Prostate gland (tissue), 2 donors: Measurements from ENCODE around the gene OR2AG1. TPM values are rescaled to one million over a fixed set of nuclear protein-coding genes. Genes with fewer than 3 reads are reported as not detected.
"Not testable (repeated sequence)": the region's sequence is repeated elsewhere in the genome, so short reads cannot be mapped to it uniquely, and the experiment has no call there.

ENCODE experiments used
- DNase-seq: peaks from one replicate; pipeline ENCODE4 v3.0.0-alpha.2; 2019; ENCODE audit warnings: low spot score
- H3K27ac ChIP-seq, 2 donors: fragments of 200-600 bp; sonication (generic); 2 replicates each; pipeline ENCODE4 v1.5.1; 2017 to 2019
- H3K27me3 ChIP-seq: fragments of 200-600 bp; sonication (generic); replicated peaks from 2 replicates; pipeline ENCODE4 v1.5.1; 2019; ENCODE audit not compliant: insufficient read depth
- H3K36me3 ChIP-seq, 2 donors: fragments of 200-600 bp; sonication (generic); 1 replicate in 1 of 2; 2 replicates in 1 of 2; pipeline versions ENCODE4 v1.5.1 to v1.8.1; 2017 to 2019
- H3K4me1 ChIP-seq: fragments of 200-600 bp; sonication (generic); replicated peaks from 2 replicates; pipeline ENCODE4 v1.5.1; 2019
- H3K4me3 ChIP-seq, 2 donors: fragments of 200-600 bp; sonication (generic); 2 replicates each; pipeline ENCODE4 v1.5.1; 2017 to 2019
- H3K9me3 ChIP-seq: fragments of 200-600 bp; sonication (generic); 2 replicates; pipeline ENCODE4 v1.5.1; 2017
- CTCF ChIP-seq, 4 experiments: fragments of 200-600 bp in 2 of 4; fragments of 450-650 bp in 2 of 4; sonication (generic) in 2 of 4; IDR thresholded peaks; 1 replicate in 3 of 4; 2 replicates in 1 of 4; pipeline ENCODE4 v1.5.1; 2016 to 2019; ENCODE audit warnings: antibody characterized with exemption in 4 of 4, mild to moderate bottlenecking in 2 of 4, moderate library complexity in 2 of 4
- POLR2A ChIP-seq: fragments of 450-650 bp; IDR thresholded peaks from one replicate; pipeline ENCODE4 v1.6.1; 2016; ENCODE audit warnings: antibody characterized with exemption, mild to moderate bottlenecking
- POLR2AphosphoS5 ChIP-seq: sonication (generic); formaldehyde crosslinking; IDR thresholded peaks from one replicate; pipeline ENCODE4 v1.6.1; 2017; ENCODE audit warnings: antibody characterized with exemption
- WGBS: methylation state at CpG from one replicate; pipeline ENCODE4 v1.1.5; 2018; 5-methylcytosine and 5-hydroxymethylcytosine counted together
- intact Hi-C: fragments of 100-400 bp; cut with DNase I; formaldehyde crosslinking; loops from one replicate; pipeline ENCODE4 v1.14.2; 2022
- total RNA-seq, 2 donors: library from RNA; depleted of rRNA; stranded (reverse); fragments of >200 nt; gene quantifications; one replicate each; pipeline ENCODE4 v1.1.0, GENCODE V29; 2016

The OR2AG1 gene
- total RNA-seq, 2 donors from 2014 or later: not detected

GRCh38 chr11:6790546-6790945, 7.7 kb downstream of the OR2AG1 start:
- Histone ChIP-seq H3K27me3 (no peaks in the 10 kb centered on the region), H3K36me3 (no peaks in the 10 kb centered on the region), H3K9me3 (no peaks in the 10 kb centered on the region), H3K27ac (no peak overlapping the region), H3K4me1 (no peaks in the 10 kb centered on the region), H3K4me3 (no peak overlapping the region)
- TF ChIP-seq POLR2AphosphoS5: no peak
- DNase-seq: no peak
- intact Hi-C loops: no loop called here
- 55% methylated on average over 2 of the region's 2 CpGs for WGBS

- Histone ChIP-seq H3K27ac (no peak overlapping the region), H3K4me3 (no peak overlapping the region), H3K27me3 (no peaks in the 10 kb centered on the region), H3K4me1 (no peaks in the 10 kb centered on the region), H3K9me3 (no peaks in the 10 kb centered on the region), H3K36me3 (no peaks in the 10 kb centered on the region)
- TF ChIP-seq CTCF (IDR thresholded peaks at IDR 0.05): no peak
- no peak for TF ChIP-seq POLR2AphosphoS5
- TF ChIP-seq POLR2A: no peak
- 88% methylated on average over 4 of the region's 4 CpGs for WGBS
- intact Hi-C loops: no loop called here
- DNase-seq: no peak
Measured at GRCh38 chr11:6794639-6795038, 11.8 kb downstream of the OR2AG1 start.

DNA sequence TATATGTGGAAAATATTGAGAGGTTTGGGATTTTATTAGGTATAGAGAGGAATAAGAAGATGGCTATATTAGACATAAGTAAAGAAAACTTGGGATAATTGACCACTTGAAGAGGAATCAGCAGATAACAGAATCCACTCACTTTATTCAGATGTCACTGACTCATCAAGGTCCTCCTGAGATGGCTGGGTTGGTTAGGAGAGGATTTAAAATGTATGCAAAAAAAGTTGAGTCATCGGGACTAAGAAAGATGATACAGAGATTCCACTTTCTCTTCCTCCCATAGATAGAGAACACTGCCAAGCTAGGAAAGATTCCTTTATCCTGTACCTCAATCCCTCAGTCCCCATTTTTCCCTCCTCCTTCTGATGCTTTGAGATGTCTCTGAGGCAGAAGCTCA, 16.6 kb downstream of the OR2AG1 start, which contains the start of gene OR6A2:
OR6A2 (minus strand) TSS at position 288 of the 400 bp plus-strand sequence. CDS start 3,981 bp downstream, outside the sequence.
- no peak within 1 kb of the TSS for H3K27ac ChIP-seq
- intact Hi-C loops: no loop called here
- TF ChIP-seq POLR2A: no peak
- TF ChIP-seq POLR2AphosphoS5: no peak
- no peak for TF ChIP-seq CTCF (IDR thresholded peaks at IDR 0.05)
- no peak within 1 kb of the TSS for H3K4me3 ChIP-seq
- no peak for DNase-seq
- H3K9me3 ChIP-seq: no peaks in the 10 kb centered on the region
- H3K36me3 ChIP-seq: no peaks in the 10 kb centered on the region
- no peaks in the 10 kb centered on the region for H3K27me3 ChIP-seq
- WGBS: 95% methylated on average over 1 of the region's 1 CpG
- no peaks in the 10 kb centered on the region for H3K4me1 ChIP-seq

GRCh38 chr11:6801075-6801474, 18.3 kb downstream of the OR2AG1 start:
- H3K4me1 ChIP-seq, DNase-seq, H3K27me3 ChIP-seq, H3K36me3 ChIP-seq, intact Hi-C loops, H3K27ac ChIP-seq, H3K9me3 ChIP-seq, H3K4me3 ChIP-seq: not testable (repeated sequence)

- Histone ChIP-seq H3K27me3 (no peaks in the 10 kb centered on the region), H3K27ac (no peak overlapping the region), H3K36me3 (no peaks in the 10 kb centered on the region), H3K4me3 (no peak overlapping the region), H3K4me1 (no peaks in the 10 kb centered on the region), H3K9me3 (no peaks in the 10 kb centered on the region)
- DNase-seq: peak; percentile 6
- no peak for TF ChIP-seq POLR2A
- peak; percentile 40 to 70 (median 57) for TF ChIP-seq CTCF (IDR thresholded peaks at IDR 0.05)
- no peak for TF ChIP-seq POLR2AphosphoS5
- intact Hi-C loops: loop anchor here (5.0 kb wide), 1 partner anchor 630 kb away; no protein-coding TSS in a partner anchor
- 16% methylated on average over 6 of the region's 6 CpGs for WGBS
Measured at GRCh38 chr11:6812390-6813005, 29.7 kb downstream of the OR2AG1 start.

DNA sequence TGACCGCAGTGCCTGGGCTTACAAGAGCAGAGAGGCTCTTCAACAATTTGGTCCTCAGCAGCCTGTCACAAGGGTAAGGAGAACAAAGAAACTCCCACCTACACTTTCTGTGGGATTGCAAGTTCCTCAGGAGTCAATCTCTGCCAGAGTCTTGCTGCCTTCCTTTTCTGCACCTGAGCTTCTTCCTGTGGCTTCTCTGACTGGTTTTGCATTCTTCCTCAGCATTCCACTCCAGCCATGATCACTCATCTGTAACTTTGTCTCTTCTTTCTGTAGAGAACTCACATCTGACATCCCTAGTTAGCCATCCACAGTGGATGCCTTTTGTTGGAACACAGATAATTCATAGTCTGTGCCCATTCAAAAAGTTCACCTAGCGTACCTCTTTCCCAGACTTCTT, 30.8 kb downstream of the OR2AG1 start:
- H3K36me3 ChIP-seq: no peaks in the 10 kb centered on the region
- no peaks in the 10 kb centered on the region for H3K9me3 ChIP-seq
- H3K27ac ChIP-seq: no peak overlapping the region
- no peak for DNase-seq
- no peak for TF ChIP-seq POLR2AphosphoS5
- TF ChIP-seq CTCF (IDR thresholded peaks at IDR 0.05): no peak
- no peak for TF ChIP-seq POLR2A
- intact Hi-C loops: loop anchor here (5.0 kb wide), 1 partner anchor 629 kb away; no protein-coding TSS in a partner anchor
- WGBS: 67% methylated on average over 2 of the region's 2 CpGs
- no peaks in the 10 kb centered on the region for H3K4me1 ChIP-seq
- no peak overlapping the region for H3K4me3 ChIP-seq
- H3K27me3 ChIP-seq: no peaks in the 10 kb centered on the region
